Glomerular endothelial cell (primary cell): Measurements from ENCODE around the gene SLC12A7. TPM values are rescaled to one million over a fixed set of nuclear protein-coding genes. Genes with fewer than 3 reads are reported as not detected.
"Not testable (repeated sequence)": the region's sequence is repeated elsewhere in the genome, so short reads cannot be mapped to it uniquely, and the experiment has no call there.

ENCODE experiments used
- DNase-seq: peaks from one replicate; pipeline ENCODE4 v3.0.0-alpha.2; 2011; ENCODE audit warnings: low read depth, low spot score; ENCODE audit errors: extremely low read depth
- total RNA-seq: library from RNA; depleted of rRNA; stranded (reverse); fragments of >200 nt; gene quantifications from 2 replicates; pipeline ENCODE4 v1.2.3, GENCODE V29; 2015

SLC12A7 gene
- total RNA-seq, 1 donor from 2014 or later: 49.8 TPM

DNA sequence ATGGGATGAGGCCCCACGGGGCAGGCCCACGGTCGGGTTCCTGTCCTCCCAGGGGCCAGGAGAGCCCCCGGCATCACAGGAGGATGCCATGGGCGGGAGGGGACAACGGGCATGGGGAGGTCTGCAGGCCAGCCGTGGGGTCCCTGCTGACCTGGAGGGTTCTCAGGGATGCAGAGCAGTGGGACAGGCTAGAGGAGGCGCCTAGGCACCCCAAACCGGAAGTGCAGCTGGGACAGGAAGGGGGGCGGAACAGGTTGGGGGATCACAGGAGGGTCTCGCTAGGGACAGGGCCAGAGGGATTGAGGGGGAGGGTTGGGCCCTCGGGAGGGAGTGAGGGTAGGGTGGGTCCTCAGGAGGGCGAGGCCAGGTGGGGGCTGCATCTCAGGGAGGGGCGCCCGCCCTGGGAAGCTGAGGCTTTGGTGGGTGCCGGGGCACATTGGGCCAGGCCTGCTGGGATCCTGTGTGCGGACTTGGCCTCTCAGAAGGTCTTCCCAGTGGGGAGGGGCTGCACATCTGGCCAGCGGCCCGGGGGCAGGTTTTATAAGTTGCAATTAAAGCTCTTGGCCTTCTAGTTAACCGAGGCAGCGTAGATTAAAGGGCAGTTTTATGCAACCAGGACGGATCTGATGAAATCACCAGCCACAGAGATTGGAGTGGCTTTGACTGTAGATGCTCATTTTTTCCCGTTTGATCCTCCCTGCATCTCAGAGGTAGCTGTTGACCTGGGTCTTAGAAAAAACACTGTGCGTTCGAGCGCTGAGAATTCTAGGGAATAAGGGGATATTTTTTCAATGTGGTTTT is 83.2 kb downstream of the SLC12A7 start:
- no peak for DNase-seq

DNA sequence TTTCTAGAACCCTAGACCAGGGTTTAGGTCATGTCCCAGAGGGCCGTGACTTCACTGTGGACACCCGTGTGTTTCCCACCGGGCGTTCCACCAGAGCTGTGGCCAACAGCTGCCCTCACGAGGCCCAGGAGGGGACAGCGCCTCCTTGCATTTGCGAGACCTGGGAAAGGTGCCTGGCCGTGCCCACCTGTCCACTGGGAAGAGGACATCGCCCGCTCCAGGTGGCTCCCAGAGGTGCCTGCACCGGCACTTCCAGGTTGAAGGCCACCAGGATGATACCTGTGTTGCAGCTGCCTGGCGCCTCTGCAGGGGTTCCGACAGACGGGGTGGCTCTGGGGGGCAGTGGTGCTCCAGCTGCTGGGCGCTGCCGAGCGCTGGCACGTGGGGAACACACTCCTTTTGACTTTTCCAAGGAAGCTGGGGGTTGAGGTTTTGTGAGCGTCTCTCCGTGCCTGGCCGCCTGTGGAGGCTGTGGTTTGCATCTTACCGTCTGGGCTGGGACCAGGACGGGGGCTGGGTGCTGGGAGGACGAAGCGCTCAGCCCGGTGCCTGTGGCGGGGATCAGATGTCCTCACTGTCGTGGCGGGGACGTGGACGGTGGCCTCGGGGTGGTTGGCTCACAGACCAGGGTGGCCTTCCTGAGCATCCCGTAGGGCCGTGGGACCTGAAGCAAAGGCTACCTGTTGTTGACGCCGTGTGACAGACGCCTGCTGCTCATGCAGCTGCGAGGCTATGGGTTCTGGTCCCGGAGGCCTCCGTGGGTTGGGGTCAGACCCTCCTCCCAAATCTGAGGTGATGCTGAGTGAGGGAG is 84.0 kb downstream of the SLC12A7 start:
- DNase-seq: no peak

DNA sequence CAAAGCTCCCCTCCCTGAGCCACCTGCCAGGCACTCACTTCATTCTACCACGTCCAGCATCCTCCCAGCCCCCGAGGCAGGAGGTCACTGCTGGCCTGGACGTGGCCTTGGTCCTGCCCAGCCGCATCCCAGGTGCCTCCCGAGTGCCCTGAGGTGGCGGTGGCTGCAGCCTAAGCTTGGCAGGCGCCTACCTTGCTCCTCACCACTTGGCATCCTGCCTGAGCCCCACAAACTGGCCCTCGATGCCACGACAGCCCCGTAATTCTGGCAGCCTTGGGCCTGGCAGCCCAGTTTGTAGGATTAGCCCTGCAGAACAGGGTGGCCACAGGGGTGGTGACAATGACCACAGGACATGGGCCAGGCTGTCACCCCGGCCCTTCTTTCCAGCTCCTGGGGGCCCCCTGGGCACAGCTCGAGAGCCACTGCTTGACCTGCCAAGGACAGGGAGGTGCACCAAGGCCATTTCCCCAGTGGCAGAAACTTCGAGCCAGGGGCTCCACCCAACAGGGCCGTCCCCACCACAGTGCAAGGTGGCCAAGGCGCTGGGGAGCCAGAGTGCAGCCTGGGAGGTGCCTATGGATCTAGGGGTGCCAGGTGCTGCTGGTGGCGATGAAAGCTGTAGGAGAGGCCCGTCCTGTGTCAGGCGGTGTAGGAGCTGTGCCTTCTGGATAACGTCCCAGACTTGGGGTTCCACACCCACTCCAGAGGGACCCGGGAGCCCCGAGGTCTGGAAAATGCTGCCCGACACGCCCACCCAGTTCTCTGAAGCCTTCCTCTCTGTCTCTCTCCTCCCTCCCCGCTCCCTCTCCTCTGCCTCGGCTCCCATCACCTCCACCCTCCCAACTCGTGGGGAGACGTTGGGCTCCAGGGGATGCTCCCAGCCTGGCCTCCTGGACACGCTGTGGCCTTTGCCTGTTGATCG is 84.9 kb downstream of the SLC12A7 start:
- no peak for DNase-seq

DNA sequence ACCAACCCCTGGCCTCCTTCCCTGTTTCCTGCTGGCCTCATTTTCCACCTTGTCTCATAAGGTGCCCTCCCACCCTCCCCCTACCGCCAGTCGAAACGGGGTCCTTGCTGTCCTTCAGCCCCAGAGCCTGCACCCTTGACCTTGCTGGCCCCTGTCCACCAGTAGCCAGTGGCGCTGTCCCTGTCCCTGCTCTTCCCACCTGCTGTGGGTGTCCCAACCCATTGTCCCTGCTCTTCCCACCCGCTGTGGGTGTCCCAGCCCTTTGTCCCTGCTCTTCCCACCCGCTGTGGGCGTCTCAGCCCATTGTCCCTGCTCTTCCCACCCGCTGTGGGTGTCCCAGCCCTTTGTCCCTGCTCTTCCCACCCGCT is 89.9 kb downstream of the SLC12A7 start:
- DNase-seq: not testable (repeated sequence)

DNA sequence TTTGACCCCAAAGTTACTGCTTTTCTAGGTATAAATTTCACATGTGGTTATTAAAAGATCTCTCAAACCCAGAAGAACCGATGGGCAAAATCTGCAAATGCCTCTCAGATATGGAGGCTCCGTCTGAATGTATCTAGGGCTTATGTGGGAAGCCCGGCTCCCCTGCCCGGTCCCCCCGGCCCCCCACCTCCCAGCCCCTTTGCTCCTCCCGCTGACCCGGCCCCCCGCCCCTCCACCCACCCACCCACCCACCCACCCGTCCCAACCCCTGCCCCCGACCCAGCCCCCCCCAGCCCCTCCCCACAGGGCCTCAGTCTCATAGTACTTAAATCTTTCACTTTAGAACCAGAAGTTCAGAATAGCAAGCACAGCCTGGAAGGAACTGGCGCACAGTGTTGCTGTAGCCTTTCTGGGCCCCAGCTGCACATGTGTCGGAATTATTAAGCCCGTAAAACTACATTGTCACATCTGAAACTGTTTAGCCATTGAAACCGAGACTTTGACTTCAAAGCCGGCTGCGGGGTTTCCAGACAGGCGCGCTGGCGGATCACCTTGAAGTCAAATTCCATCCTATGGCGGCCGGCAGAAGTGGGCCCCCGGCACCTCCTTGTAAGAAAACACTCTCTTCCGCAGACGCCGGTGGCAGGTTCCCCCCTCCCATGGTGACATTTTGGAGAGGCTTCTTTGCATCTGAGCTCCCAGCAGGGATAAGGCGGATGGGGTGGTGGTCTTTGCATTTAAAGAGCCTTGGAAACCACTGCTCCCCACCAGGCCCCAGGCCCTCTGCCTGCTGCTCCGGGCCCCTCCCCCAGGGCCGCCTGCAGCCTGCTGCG is 90.5 kb downstream of the SLC12A7 start:
- no peak for DNase-seq

DNA sequence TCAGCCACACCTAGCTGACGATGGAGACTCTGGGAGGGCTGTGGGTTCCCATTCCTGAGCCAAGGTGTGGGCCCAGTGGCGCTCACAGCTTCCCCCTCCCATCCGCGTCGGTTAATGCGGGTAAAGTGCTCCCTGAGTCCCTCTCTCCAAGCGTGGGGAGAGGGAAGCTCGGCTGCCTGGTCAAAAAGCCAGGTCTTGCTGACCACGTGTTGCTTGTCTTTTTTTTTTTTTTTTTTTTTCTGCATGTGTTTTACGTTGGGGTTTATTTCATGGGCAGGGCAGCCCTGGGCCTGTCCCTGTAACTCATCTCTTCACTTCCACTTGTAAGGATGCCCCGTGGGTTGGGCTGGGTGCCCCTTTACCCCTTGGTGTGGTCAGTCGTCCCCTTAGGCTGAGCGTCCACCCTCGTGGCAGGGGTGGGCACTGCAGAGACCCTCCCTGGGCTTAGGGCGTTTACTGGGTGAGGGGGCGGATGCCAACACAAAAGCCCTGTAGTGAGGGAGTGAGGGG is 91.4 kb downstream of the SLC12A7 start:
- no peak for DNase-seq

DNA sequence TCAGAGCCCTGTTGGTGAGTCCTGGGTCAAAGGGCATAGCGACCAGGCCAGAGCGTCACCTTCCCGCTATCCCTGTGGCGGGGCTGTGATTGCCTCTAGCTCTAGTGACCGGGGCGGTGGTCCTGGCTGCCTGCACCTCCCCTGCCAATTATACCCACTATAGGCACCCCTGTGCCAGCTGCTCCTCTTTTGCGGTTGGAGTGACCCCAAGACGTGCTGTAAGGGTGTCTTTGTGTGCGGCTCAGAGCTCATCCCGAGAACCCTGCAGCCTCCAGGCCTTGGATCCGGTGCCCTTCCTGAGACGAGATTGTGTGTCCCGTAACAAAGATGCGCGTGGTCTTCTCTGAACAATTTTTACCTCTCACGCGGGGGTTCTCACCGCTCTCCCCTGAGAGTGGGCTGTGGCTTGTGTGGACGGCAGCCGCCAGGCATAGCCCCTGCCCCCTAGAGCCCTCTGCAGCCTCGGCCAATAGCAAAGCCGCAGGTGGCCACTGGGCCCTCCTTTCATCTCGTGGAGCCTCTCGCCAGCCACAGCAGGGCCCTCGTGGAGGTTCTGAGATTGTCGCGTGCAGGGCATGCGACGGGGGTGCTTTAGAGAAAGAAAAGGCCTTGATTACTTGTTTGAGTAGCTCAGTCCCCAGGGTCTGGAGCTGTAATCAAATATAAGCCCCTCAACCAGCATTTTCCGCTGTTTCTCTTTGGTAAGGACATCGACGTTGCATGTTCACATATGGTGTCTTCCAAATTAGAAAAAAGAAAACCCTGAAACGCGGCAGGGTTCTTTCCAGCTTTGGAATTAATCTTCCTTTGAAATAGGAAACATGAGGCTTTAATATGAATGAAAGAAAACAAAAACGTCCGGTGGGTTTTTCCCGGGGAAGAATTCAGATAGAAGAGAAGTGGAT is 92.6 kb downstream of the SLC12A7 start:
- DNase-seq: no peak

DNA sequence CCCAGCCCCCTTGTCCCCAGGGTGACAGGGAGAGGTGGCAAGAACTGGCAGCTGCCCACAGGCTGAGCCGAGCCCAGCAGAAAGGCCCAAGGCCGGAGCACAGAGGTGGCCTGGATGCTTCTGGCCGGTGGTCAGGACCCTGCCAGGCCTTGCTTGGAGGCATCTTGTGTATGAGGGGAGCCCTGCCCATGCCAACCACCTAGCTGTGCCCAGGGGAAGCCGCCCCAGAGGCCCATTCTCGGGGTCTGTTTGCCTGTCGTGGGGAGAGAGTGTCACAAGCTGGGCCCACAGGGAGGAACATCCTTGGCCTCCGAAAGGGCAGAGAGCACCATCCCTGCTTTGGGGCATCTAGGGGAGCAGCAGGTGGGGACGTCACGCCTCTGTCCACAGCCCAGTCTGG is 93.3 kb downstream of the SLC12A7 start:
- no peak for DNase-seq

DNA sequence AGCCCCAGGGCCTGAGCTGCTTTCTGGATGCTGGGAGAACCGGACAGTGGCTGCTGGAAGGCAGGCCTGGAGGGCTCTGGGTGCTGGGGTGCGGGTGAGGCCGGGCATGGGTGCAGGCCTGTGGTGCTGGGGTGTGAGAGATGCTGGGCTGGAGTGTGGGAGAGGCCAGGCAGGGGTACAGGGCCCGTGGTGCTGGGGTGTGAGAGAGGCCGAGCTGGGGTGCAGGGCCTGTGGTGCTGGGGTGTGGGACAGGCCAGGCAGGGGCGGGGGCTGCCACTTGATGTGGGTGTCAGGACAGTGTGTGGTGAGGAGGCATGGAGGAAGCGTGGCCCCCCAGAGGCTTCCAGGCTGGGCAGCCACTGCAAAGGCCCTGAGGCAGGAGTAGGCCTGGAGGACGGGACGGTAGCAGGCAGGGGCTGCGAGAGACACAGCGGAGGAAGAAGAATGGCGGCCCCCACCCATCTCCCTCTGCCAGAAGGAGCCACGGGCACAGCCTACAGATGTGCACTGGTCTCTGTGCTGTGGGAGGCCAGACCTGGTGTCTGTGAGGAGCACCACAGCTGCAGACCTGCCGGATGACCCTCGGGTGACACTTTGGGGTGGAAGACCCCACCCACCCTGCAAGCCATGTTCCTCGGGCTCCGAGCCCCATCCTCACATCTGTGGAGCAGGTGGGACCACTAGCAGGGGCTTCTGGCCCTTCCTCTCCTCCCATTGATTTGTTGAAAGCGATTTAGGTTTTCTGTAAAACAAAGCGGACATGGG is 94.0 kb downstream of the SLC12A7 start:
- DNase-seq: no peak

DNA sequence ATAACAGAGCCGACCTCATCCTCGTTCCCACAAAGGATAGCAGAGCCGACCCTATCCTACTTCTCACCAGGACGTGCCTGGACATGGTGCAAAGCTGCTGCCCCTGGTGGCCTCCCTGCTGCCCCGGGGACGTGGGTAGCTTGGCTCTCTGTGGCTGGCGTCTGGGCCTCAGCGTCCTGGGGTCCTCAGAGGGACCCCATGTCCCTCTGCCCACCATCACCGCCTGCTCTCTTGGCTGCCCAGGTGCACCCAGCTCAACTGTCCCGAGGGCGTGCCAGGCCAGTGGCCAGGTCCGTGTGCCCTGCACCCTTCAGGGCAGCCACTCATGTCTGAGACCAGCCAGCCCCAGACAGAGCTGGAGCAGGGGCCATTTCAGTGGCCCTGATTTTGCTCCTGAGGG is 94.8 kb downstream of the SLC12A7 start:
- no peak for DNase-seq

DNA sequence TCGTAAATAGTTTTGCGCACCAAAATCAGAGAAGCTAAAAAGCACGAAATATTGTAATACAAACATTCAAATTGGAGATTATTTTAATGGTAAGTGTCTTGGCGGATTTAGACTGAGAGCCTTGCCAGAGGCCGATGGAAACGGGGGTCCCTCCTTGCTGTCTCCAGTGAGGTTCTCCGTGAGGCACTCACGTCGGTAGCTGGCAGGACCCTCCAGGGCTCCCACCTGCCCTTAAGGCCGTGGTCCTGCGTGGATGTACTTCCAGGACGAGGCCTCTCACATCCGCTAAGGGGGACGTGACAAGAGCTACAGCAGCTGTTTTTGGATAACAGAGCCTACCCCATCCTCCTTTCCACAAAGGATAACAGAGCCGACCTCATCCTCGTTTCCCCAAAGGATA is 95.4 kb downstream of the SLC12A7 start:
- no peak for DNase-seq

DNA sequence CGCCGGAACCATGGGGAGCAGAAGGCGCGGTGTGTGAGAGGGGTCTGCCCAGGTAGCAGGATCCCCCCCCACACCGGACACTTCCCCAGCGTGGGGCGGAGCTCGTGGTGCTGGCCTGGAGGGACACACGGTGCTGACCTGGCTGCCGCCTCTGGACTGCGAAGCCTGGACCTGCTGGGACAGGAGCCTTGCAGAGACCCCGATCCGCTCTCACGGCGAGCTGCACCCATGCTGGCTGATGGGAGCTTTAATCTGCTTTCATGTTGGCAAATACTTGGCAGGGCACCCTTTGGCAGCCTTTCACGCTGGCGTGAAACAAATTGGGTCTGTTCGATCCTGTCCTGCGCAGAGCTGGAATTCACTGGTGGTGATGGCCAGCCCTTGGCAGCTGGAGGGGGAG is 95.8 kb downstream of the SLC12A7 start:
- DNase-seq: no peak

DNA sequence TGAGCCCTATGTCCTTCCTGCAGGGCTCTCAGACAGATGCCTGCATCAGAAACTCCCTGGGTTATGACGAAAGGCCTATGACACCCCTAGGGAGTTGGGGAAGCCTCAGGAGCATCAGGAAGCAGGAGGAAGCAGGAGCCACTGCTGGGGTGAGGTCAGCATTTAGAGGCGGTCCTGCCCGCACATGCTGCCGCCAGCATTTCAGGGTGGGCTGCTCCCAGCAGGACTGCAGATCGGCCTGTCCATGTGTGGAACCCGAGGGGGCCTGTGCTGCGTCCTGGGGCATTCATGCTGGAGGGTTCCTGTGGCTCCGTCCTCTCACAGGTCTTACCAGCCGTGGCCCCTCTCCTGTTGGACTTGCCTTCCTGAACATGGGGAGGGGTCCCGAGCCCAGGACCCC is 96.4 kb downstream of the SLC12A7 start:
- no peak for DNase-seq

DNA sequence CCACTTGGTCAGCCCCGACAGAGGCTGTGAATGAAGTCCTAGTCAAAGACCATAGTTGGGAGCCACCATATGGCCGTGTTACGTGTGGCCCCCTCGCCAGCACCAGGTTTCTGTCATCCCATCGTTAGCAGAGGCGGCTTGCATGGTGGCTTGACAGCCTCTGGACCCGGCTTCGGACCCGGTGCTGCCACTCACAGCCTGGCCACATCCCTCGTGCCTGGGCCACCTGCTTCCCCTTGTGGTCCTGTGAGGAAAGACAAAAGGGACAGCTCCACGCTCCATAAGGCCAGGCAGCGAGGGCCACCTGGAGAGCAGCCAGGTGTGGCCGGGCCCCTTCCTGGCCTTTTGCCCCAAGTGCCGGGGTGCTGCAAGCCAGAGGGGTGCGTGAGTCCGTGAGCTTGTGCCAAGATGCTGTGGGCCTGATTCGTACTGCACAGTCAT is 97.1 kb downstream of the SLC12A7 start:
- no peak for DNase-seq

DNA sequence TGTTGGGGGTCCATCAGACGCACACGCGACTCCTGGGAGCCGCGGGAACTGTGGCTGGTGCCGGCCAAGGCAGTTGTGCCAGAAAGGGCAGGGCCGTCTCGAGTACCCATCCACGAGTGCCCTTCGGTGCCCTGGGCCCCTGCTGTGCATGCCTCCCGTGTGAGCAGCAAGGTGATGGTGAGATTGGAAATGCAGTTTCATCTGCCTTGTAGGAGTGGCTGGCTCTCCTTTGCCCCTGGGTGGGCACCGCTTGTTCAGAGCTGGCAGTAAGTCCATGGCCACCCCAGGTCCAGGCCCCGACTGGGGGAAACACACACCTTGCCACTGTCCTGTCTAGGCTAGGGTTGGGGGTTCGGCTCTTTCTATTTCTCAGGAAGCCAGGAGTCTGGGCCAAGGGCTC is 97.5 kb downstream of the SLC12A7 start:
- DNase-seq: no peak

DNA sequence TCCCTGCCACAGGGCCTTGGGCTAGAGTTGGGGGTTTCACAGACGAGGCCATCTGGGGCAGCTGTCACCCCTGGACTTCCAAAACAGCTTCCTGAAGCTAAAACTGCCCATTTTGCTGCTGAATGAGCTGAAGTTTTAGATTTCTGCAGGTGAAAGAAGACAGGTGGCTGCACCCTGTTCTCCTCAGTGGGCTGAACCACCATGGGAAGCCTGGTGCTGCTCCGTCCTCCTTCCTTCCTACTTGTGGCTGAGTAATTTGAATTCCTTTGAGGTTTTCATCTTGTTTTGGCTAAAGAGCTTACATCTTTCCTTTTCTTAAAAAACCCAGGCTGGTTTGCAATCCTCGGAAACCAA is 97.9 kb downstream of the SLC12A7 start:
- DNase-seq: no peak

DNA sequence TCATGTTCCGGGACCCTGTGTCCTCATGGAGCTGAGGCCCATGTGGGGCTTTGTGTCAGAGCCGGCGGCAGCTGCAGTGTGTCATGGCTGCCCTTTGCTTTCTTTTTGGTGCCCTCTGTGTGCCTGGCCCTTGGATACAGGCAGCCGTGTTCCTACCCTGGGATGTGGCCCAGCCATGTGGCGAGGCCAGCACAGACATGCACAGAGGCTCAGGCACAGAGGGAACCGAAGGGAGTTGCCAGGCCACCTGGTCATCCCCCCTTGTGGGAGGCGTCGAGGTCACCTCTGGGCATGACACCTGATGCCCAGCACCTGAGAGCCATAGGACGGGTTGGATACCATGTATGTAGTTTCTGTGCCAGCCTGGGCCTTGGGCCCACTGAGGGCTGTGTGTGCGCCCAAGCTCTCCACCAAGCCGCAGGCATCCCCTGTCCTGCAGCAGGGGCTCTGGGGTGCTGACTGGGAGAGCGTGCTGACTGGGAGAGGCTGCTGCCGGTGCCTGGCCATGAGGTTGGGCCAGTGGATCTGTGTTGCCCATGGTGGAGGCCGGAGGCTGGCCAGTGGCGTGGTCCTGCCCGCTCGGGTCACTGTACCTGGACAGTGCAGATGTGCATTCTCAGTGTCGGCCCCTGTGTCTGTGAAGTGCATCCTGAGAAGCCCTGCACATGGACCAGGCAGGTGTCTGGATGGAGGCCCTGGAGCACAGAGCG is 98.5 kb downstream of the SLC12A7 start:
- no peak for DNase-seq

DNA sequence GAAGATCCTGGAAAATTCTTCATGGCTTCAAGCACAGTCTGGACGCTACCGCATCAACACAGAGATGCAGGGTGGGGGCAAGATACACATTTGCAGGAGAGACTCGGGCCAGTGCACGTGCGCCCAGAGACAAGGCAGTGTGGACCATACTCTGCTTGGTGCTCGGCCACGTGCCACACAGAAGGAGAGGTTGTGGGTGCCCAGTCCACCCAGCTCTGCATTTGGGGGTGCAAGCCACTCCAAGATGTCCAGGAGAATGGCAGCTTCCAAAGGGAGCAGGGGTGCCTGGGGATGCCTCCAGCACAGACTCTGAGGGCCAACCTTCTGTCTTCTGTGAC is 99.0 kb downstream of the SLC12A7 start:
- DNase-seq: no peak
